Inflammatory macrophage treated with lipopolysaccharide for 4 hours (primary cell): Measurements from ENCODE around the gene SZT2.

Experiments
- DNase-seq: peaks from one replicate; pipeline ENCODE4 v3.0.0-alpha.2; 2020

The SZT2 gene

GRCh38 chr1:43426221-43426620 is 36.5 kb downstream of the SZT2 start:
- DNase-seq, result no peak

GRCh38 chr1:43427524-43427923 is 37.8 kb downstream of the SZT2 start:
- DNase-seq, result no peak

GRCh38 chr1:43427941-43428340 is 38.2 kb downstream of the SZT2 start:
- DNase-seq, result no peak

GRCh38 chr1:43430831-43431230 is 41.1 kb downstream of the SZT2 start:
- no peak for DNase-seq

GRCh38 chr1:43431676-43432075 is 42.0 kb downstream of the SZT2 start:
- DNase-seq, result no peak

- DNase-seq, result no peak
These were observed 42.6 kb downstream of the SZT2 start for GRCh38 chr1:43432171-43432860.

GRCh38 chr1:43432907-43433306 is 43.2 kb downstream of the SZT2 start:
- no peak for DNase-seq

GRCh38 chr1:43434256-43434655 is 44.6 kb downstream of the SZT2 start:
- no peak for DNase-seq

GRCh38 chr1:43435146-43436145 is 45.7 kb downstream of the SZT2 start:
- DNase-seq, result no peak

- DNase-seq, result no peak
These were observed 46.7 kb downstream of the SZT2 start for GRCh38 chr1:43436371-43436770.

- DNase-seq, result no peak
These were observed 47.6 kb downstream of the SZT2 start for GRCh38 chr1:43437031-43437973.

GRCh38 chr1:43438006-43438405 is 48.3 kb downstream of the SZT2 start:
- DNase-seq, result no peak

- DNase-seq, result no peak
These were observed 48.9 kb downstream of the SZT2 start for GRCh38 chr1:43438576-43438952.

- no peak for DNase-seq
These were observed 49.4 kb downstream of the SZT2 start for GRCh38 chr1:43438953-43439581.

GRCh38 chr1:43439781-43440180 is 50.1 kb downstream of the SZT2 start:
- no peak for DNase-seq

GRCh38 chr1:43440358-43440757 is 50.7 kb downstream of the SZT2 start:
- DNase-seq, result no peak

- DNase-seq, result no peak
These were observed 51.6 kb downstream of the SZT2 start for GRCh38 chr1:43441166-43441893.

GRCh38 chr1:43441894-43442637 is 52.4 kb downstream of the SZT2 start:
- DNase-seq, result no peak

GRCh38 chr1:43442756-43443155 is 53.1 kb downstream of the SZT2 start:
- no peak for DNase-seq

GRCh38 chr1:43443197-43443946 is 53.7 kb downstream of the SZT2 start:
- DNase-seq, result no peak
